Panc1 (cell line): Measurements from ENCODE around the gene APPL2.

ENCODE experiments used
- POLR2AphosphoS5 ChIP-seq: IDR thresholded peaks from 2 replicates; pipeline ENCODE4 v1.6.1; 2012; ENCODE audit warnings: mild to moderate bottlenecking, low read depth, low read length, moderate library complexity
- REST ChIP-seq, 2 experiments: IDR thresholded peaks; 2 replicates each; pipeline ENCODE4 v1.6.1; 2011 to 2012; ENCODE audit warnings: low read depth in 2 of 2, control low read depth in 1 of 2, low read length in 1 of 2, mild to moderate bottlenecking in 1 of 2, moderate library complexity in 1 of 2; ENCODE audit not compliant: insufficient read depth in 1 of 2
- SIN3A ChIP-seq: IDR thresholded peaks from 2 replicates; pipeline ENCODE4 v1.6.1; 2012; ENCODE audit warnings: low read depth, mild to moderate bottlenecking, low read length, moderate library complexity, borderline replicate concordance; ENCODE audit not compliant: insufficient read depth
- TF ChIP-seq, protein P1 (sequence below): fragments of 450-650 bp; IDR thresholded peaks from 2 replicates; pipeline ENCODE4 v1.5.1; 2017; ENCODE audit warnings: mild to moderate bottlenecking

DNA sequence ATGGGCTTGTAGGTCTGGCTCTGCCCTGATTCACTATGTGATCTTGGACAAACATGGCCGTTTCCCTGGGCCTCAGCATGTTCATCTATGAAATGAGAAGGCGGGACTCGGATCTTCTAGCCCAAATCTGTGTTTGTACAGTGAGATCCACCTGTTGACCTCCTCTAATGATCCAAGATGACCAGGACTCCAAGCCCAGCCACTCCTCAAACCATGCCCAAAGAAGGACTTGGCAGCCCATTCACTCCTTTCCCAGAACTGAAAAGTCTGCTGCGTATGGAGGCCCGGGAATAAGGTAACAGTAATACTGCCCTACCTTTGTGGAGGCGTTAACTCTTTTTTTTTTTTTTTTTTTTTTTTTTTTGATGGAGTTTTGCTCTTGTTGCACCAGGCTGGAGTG is 39.9 kb downstream of the APPL2 start:
- TF ChIP-seq, protein P1, sequence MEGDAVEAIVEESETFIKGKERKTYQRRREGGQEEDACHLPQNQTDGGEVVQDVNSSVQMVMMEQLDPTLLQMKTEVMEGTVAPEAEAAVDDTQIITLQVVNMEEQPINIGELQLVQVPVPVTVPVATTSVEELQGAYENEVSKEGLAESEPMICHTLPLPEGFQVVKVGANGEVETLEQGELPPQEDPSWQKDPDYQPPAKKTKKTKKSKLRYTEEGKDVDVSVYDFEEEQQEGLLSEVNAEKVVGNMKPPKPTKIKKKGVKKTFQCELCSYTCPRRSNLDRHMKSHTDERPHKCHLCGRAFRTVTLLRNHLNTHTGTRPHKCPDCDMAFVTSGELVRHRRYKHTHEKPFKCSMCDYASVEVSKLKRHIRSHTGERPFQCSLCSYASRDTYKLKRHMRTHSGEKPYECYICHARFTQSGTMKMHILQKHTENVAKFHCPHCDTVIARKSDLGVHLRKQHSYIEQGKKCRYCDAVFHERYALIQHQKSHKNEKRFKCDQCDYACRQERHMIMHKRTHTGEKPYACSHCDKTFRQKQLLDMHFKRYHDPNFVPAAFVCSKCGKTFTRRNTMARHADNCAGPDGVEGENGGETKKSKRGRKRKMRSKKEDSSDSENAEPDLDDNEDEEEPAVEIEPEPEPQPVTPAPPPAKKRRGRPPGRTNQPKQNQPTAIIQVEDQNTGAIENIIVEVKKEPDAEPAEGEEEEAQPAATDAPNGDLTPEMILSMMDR, result no peak
- TF ChIP-seq SIN3A, result no peak
- no peak for TF ChIP-seq POLR2AphosphoS5
- TF ChIP-seq REST (IDR thresholded peaks at IDR 0.05; ENCODE audit: insufficient read depth in 1 of 2, low read depth in 2 of 2, low read length in 1 of 2), result no peak
